HEK293 (cell line): Measurements from ENCODE around the gene RAI14.

ENCODE experiments used
- TF ChIP-seq, protein P1 (sequence below): fragments of 450-650 bp; formaldehyde crosslinking; IDR thresholded peaks from 2 replicates; pipeline ENCODE4 v1.5.1; 2016; ENCODE audit warnings: missing biosample characterization, missing genetic modification characterization
- TF ChIP-seq, protein P2 (sequence below): fragments of 450-650 bp; formaldehyde crosslinking; IDR thresholded peaks from 2 replicates; pipeline ENCODE4 v1.5.1; 2016; ENCODE audit warnings: missing biosample characterization, missing genetic modification characterization

DNA sequence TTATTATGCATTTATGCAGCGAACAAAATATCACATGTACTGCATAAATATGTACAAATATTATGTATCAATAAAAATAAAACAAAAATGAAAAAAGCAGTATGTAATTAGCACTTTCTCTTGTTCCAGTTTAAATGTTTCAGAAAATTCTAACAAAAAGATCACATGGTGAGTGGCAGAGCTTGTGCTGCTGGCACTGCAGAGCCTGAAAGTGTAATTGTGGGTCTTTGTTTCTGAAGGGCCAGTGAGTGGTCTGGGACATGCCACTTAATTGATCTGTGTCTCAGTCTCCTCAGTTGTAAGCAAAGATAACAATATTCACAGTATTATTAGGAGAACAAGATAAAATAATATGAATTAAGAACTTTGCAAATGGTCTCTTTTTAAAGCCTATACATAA is 39.5 kb upstream of the RAI14 start:
- TF ChIP-seq, protein P1, sequence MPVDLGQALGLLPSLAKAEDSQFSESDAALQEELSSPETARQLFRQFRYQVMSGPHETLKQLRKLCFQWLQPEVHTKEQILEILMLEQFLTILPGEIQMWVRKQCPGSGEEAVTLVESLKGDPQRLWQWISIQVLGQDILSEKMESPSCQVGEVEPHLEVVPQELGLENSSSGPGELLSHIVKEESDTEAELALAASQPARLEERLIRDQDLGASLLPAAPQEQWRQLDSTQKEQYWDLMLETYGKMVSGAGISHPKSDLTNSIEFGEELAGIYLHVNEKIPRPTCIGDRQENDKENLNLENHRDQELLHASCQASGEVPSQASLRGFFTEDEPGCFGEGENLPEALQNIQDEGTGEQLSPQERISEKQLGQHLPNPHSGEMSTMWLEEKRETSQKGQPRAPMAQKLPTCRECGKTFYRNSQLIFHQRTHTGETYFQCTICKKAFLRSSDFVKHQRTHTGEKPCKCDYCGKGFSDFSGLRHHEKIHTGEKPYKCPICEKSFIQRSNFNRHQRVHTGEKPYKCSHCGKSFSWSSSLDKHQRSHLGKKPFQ (tag by site-specific recombination), result no peak
- TF ChIP-seq, protein P2, sequence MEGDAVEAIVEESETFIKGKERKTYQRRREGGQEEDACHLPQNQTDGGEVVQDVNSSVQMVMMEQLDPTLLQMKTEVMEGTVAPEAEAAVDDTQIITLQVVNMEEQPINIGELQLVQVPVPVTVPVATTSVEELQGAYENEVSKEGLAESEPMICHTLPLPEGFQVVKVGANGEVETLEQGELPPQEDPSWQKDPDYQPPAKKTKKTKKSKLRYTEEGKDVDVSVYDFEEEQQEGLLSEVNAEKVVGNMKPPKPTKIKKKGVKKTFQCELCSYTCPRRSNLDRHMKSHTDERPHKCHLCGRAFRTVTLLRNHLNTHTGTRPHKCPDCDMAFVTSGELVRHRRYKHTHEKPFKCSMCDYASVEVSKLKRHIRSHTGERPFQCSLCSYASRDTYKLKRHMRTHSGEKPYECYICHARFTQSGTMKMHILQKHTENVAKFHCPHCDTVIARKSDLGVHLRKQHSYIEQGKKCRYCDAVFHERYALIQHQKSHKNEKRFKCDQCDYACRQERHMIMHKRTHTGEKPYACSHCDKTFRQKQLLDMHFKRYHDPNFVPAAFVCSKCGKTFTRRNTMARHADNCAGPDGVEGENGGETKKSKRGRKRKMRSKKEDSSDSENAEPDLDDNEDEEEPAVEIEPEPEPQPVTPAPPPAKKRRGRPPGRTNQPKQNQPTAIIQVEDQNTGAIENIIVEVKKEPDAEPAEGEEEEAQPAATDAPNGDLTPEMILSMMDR (tag by site-specific recombination), result no peak
